NCI-H2196 treated with DMSO at 0.1 percent for 48 hours (cell line): ENCODE results near the gene PRSS16.
"Not testable (repeated sequence)": the region's sequence is repeated elsewhere in the genome, so short reads cannot be mapped to it uniquely, and the experiment has no call there.

Experiments
- DNase-seq: peaks from one replicate; lab custom pipeline; 2025; ENCODE audit not compliant: unreplicated experiment; lab: John Stamatoyannopoulos, UW

Gene PRSS16

GRCh38 chr6:27242589-27243265, 4.8 kb upstream of the PRSS16 start:
- no peak for DNase-seq

GRCh38 chr6:27248783-27249182, 1.3 kb downstream of the PRSS16 start:
- DNase-seq = no peak

- DNase-seq = no peak
Measured at GRCh38 chr6:27250277-27251111, 3.0 kb downstream of the PRSS16 start.

GRCh38 chr6:27251112-27251605, 3.7 kb downstream of the PRSS16 start:
- DNase-seq = peak; percentile 90

- peak; percentile 89 for DNase-seq
Measured at GRCh38 chr6:27251606-27252251, 4.2 kb downstream of the PRSS16 start.

- no peak for DNase-seq
Measured at GRCh38 chr6:27254566-27254965, 7.1 kb downstream of the PRSS16 start.

GRCh38 chr6:27255866-27256265, 8.4 kb downstream of the PRSS16 start:
- DNase-seq = no peak

GRCh38 chr6:27260369-27260768, 12.9 kb downstream of the PRSS16 start:
- no peak for DNase-seq

GRCh38 chr6:27260836-27261375, 13.4 kb downstream of the PRSS16 start:
- no peak for DNase-seq

GRCh38 chr6:27263886-27264285, 16.4 kb downstream of the PRSS16 start:
- DNase-seq = no peak

- DNase-seq = not testable (repeated sequence)
Measured at GRCh38 chr6:27267003-27267402, 19.5 kb downstream of the PRSS16 start.

- DNase-seq = no peak
Measured at GRCh38 chr6:27267857-27268434, 20.4 kb downstream of the PRSS16 start.

GRCh38 chr6:27268803-27269202, 21.3 kb downstream of the PRSS16 start:
- no peak for DNase-seq

GRCh38 chr6:27273783-27274182, 26.3 kb downstream of the PRSS16 start:
- no peak for DNase-seq

- DNase-seq = no peak
Measured at GRCh38 chr6:27275025-27275956, 27.8 kb downstream of the PRSS16 start.

- DNase-seq = no peak
Measured at GRCh38 chr6:27279513-27280063, 32.1 kb downstream of the PRSS16 start.

GRCh38 chr6:27280064-27280539, 32.6 kb downstream of the PRSS16 start:
- DNase-seq = no peak

GRCh38 chr6:27280540-27281000, 33.1 kb downstream of the PRSS16 start:
- DNase-seq = no peak

GRCh38 chr6:27281105-27281539, 33.6 kb downstream of the PRSS16 start:
- DNase-seq = no peak
